ENCODE measurements around the gene EPB41.

Gene EPB41

DNA sequence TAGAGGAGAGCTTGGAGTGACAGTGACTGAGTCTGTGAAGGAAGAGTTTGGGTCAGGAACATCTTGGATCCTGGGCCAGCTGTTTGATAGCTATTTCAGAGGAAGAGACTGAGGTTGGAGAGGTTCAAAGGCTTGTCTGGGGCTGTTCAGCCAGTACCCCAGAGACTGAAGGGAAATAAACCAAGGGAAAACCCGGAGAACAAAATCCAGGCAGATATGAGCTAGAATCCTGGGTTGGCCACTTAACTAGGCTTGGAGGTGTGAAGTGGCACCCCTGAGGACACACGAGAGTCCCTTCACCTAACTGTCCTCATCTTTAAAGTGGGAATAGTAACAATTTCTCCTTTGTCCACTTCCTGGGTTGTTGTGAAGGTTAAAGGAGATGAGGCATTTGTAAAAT, 23.1 kb upstream of the EPB41 start:
- DNase-seq, result no peak

DNA sequence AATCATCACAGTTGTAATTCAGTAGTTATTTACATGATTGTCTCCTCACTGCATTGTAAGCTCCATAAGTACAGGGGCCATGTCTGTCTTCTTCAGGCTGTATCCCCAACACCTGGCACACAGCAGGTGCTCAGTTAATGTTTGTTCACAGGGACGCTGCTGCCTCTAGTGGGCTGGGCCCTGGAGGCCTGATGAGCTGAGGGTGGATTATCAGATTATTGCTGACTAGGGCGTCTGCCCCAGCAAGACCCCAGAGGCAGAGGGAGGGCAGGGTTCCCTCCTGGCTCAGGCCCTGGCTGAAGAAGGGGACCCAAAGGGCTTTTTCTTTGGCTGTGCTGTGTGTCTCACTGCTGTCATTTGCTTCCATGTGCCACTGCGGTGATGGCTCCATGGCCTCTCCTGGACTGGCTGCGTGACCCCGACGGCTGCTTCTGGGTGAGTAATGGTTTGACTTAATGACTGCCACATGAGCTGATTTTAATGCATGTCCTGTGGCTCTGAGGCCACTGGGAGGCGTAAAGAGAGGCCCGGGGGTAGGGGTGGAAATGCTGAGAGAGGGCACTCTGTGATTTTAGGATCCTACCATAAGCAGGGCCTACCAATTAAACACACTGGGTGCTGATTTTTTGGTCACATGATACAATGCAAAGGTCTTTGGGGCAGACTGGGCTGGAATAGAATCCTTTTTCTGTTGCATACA, 20.8 kb upstream of the EPB41 start:
- DNase-seq, result no peak

DNA sequence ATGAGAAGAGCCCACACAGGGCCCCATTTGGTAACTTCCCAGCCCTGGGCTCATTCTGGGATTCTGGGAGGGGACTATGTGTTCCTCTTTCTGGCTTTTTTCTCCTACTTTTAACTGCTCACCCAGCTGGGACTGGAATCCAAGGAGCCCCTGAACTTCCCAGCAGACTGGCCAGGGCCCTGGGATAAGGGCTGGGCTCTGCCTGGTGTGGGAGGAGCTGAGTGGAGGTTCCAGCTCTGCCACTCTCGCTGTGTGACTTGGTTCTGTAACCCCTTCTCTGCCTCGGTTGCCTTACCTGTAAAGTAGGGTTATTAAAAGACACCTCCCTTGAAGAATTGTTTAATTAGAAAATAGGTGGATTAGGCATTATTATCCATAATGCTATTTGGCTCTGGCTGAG, 19.6 kb upstream of the EPB41 start:
- no peak for DNase-seq

- no peak for DNase-seq
These were observed 18.3 kb upstream of the EPB41 start for GRCh38 chr1:28895896-28896608.

- no peak for DNase-seq
These were observed 17.8 kb upstream of the EPB41 start for GRCh38 chr1:28896609-28896986.

DNA sequence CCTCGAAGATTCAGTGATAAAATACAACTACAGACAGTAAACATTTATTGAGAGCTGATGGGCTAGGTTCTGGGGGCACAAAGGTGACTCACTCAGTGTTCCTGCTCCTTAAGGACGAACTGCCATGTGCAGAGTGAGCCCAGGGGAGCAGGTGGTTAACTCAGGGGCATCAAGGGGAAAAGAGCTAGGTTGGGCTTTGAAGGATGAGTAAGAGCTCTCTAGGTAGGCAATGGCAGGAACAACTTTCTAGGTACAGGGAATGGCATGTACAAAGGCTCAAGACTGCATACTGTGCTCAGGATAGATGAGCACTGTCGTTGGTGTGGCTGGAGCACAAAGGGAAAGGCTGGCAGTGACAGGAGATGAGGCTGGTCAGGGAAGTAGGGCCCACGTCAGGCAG, 16.6 kb upstream of the EPB41 start:
- no peak for DNase-seq

DNA sequence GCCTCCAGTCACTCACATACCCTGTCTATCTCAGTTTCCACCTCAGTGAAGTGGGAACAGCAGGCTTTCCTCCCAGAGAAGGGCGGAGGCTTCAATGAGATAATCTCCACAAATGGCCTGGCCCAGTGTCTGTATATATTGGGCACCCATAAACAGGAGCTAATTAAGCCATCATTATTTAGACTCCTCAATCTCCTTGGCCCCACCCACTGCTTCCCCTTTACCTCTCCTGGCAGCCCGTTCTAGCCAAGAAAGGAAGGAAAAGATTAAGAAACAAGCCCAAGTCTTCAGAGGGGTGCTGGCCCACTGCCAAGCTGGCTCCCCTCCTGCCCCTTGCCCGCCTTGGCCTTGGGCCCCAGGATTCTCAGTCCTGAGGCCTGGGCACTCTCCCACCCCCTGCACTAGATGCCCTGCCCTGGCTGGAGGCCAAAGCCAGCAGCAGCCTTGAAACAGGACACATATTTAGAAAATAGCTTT, 15.9 kb upstream of the EPB41 start:
- DNase-seq, result no peak

GRCh38 chr1:28899267-28899666, 15.1 kb upstream of the EPB41 start:
- no peak for DNase-seq

- DNase-seq, result no peak
These were observed 13.8 kb upstream of the EPB41 start for GRCh38 chr1:28900562-28900961.

DNA sequence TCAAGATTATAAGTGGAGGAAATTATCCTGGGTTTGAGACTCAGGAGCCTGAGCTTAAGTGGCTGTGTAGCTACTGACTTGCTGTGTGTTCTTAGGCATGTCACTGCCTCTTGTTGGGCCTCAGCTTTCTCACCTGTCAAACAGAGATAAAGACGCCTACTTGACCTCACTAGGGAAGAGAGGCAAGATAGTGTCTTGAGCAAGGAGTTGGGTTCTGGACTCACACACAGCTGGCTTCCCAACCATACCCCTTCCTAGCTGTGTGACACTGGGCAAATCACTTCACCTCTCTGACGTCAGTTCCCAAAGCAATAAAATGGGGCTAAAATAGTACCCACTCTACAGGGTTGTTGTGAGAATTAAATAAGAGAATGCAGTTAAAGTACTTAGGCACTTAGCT, 11.6 kb upstream of the EPB41 start:
- no peak for DNase-seq

DNA sequence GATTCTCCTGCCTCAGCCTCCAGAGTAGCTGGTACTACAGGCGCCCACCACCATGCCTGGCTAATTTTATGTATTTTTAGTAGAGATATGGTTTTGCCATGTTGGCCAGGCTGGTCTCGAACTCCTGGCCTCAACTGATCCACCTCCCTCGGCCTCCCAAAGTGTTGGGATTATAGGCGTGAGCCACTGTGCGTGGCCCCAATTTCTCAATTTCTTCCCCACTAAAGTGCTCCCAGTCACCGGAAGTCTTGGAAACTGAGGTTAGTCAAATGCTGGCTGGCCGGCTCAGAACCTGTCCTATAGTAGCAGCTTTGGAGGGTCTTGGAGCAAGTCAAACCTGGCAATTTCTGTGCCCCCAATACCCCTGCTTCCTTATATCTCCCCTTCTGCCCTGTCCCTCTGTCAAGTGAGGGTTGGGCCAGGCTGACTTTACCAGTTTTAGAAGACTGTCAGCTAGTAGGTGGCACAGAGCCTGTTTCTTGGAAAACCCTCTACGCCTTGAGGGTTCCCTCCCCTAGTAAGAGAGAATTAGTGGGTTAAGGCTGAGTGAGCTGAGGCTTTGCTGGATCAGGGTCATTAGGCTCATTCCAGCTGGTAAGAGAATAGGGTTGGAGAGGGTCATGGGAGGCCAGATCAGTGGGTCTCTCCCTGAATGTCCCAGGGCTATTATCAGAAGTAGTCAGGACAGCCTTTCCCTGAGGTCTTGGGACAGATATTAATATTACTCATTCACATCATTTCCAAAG, 8.3 kb upstream of the EPB41 start:
- DNase-seq, result no peak

DNA sequence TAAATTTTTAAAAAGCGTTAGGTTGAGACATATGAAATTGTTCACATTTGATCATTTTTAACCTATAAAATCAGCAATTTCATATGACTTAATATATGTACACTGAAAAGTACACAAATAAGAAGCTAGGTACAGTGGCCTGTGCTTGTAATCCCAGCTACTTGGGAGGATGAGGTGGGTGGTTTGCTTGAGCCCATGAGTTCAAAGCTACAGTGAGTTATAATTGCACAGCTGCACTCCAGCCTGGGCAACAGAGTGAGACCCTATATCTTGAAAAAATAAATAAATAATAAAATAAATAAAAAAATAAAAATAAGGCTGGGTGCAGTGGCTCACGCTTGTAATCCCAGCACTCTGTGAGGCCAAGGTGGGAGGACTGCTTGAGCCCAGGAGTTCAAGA, 5.2 kb upstream of the EPB41 start:
- no peak for DNase-seq

DNA sequence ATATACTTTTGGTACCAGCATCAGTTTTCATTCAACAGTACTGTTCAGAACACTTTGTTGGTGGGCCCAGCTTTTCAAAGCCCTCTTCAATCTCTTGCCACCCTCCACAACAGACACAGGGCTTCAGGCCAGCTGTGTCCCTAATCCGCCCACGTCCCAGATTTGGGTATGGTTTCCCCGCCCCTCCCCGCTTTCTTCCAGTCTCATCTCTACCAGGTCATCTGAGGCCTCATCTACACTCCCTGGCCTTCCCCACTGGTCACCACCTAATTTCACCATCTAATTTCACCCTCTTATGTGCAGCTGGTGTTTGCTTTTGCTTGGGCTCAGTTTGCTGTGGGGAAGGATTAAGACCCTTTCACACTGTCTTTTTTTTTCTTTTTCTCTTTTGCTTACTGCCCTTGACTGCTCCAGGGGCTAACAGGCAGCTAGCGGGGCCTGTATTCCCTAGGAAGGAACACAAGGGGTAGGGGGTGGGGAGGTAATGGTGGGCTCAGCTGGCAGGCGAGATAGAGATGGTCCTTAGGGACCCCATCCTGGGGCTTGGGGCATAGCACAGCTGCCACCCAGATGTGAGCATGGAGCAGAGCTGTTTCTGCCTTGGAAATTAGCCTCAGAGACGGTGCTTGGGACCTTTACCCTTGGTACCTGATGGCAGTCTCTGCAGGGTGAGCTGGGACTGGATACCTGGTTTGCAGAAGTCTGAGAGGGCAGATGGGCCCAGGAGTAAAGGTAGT, 3.8 kb upstream of the EPB41 start:
- no peak for DNase-seq

GRCh38 chr1:28913786-28914227, 562 bp upstream of the EPB41 start:
- no peak for DNase-seq

GRCh38 chr1:28915031-28915895, 894 bp downstream of the EPB41 start:
- no peak for DNase-seq

DNA sequence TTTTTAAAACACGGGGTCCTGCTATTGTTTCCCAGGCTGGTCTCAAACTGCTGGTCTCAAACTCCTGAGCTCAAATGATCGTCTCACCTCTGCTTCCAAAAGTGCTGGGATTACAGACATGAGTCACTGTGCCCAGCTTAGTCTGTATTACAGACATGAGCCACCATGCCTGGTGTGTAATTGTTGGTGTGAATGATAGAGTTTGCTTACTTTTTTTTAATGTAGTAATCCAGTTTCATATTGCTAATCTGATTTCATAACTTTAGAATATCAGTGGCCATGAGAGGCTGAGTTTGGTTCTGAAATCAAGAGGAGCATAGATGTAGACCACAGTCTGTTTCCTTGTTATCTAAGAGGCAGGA, 3.4 kb downstream of the EPB41 start:
- no peak for DNase-seq

DNA sequence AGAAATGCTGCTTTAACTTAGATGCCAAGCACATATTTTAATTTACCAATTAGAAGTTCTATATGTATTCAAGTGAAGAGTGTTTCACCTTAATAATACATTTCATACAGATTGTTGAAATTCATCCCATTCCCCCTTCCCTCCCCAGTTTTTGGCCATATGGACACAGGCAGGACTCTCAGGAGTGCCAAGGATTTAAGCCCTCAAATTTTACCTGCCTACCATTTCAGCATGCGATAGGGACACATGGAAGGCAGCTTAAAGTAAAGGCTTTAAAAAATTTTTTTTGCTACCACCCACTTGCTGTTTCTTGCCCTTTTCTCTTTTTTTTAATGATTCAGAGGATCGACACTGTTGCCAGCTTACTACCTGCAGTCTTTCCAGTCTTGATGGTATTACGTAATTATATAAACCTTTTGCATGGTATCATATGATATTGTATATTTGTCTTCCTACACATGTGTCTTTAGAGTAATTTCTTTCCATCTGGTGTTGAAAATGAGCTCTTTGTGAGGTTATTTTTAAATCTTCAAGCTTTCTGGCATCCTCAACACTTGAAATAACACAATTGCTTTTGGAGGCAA, 7.0 kb downstream of the EPB41 start:
- DNase-seq, result no peak

GRCh38 chr1:28925350-28925891, 11.1 kb downstream of the EPB41 start:
- DNase-seq, result no peak

- DNase-seq, result no peak
These were observed 12.4 kb downstream of the EPB41 start for GRCh38 chr1:28926629-28927265.

DNA sequence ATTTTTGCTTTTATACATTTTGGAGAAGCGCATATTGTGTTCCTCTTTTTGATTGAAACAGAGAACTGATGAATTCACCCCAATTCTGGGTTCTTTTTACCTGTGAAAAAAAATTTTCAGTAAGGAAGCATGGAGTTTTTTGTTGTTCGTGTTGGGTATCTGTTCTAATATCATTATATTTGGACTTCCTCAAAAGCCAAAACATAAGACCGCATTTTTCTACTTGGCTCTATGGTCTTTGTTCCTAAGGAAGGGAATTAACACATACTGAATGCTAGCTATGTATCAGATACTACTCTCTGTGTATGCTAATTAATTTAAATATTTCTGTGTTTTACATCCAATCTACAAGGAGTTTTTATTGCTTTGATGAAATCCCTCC, 12.9 kb downstream of the EPB41 start:
- DNase-seq, result no peak

DNA sequence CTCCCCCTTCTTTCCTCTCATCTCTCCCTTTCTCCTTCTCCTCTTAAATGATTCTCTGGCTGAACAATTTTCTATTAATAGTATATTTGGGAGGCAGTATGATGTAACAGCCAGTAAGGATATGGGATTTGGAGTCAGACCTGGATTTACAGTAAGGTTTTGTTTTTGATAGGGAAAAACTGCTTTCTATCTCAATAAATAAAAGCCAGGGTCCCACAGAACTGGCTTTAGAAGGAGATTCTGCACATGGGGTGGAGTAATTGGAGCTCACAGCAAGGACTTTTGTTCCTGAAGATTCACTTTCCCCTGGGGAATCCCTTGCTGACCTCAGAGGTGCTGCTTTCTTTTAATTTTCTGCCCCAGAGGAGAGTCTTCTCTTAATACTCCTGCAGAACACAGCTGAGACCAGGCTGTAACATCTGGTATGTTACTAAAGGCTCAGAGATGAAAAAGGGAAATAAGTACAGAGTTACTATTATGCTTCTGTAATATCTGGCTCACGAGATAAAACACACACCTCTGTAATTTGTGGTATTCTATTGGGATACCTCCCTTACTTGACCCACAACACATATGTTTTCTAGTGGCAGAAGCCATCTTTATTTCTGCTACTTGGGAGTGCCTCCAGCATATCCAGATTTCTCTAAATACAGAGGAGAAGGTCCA, 13.4 kb downstream of the EPB41 start:
- no peak for DNase-seq
